ENCODE measurements around the gene PPARD. TPM values are rescaled to one million over a fixed set of nuclear protein-coding genes. Genes with fewer than 3 reads are reported as not detected.

The PPARD gene
- polyA plus RNA-seq, 1 donor from 2014 or later: 1.3 TPM

DNA sequence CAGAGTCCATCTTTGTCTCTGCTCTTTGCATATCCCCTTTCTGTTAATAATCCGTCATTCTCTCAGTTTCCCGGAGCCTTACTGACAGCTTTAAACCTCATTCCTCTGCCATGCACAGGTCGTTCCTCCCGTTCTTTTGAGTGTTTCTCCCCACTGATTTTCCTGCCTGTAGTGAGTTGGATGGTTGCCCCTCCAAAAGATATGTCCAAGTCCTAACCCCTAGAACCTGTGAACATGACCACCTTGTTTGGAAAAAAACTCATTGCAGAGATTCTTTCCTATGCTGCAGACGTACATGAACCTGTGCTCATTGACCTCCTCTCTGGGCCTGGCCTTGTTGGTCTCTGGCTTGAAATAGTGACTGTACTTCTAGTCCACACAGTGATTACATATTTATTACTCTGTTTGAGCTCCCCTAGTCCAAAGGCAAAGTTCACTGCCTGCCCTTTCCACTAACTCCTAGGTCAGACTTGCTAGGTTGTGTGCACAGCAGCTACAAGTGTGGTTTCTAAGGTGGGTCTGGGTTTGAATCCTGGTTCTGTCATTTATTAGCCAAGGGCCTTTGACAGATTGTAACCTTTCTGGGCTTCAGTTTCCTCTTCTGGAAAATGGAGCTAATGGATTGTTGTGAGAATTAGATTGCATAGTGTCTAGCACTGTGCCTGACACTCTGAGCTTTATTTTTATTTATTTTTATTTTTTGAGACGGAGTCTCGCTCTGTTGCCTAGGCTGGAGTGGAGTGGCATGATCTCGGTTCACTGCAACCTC is 29.3 kb downstream of the PPARD start:
- H3K27ac ChIP-seq (ENCODE audit: low read length): no peak overlapping the region
- no peak overlapping the region for H3K4me3 ChIP-seq (ENCODE audit: low read length)
- H3K36me3 ChIP-seq (ENCODE audit: insufficient read depth, low read length): no peaks in the 10 kb centered on the region
- H3K79me2 ChIP-seq (replicated peaks; ENCODE audit: insufficient read depth, low read length): no peaks in the 10 kb centered on the region
- no peak overlapping the region for H3K9ac ChIP-seq (ENCODE audit: low read length)
- no peak overlapping the region for H3K4me2 ChIP-seq (ENCODE audit: low read length)
- TF ChIP-seq EZH2 (IDR thresholded peaks at IDR 0.05; ENCODE audit: borderline replicate concordance, insufficient read depth, low read length, poor library complexity, severe bottlenecking): no peak
- no peak for TF ChIP-seq SMC3 (conservative IDR thresholded peaks at IDR 0.05; ENCODE audit: poor library complexity)
- no peak for TF ChIP-seq POLR2AphosphoS5 (IDR thresholded peaks at IDR 0.05)
- TF ChIP-seq RAD21 (conservative IDR thresholded peaks at IDR 0.05): no peak
- TF ChIP-seq, protein P1, sequence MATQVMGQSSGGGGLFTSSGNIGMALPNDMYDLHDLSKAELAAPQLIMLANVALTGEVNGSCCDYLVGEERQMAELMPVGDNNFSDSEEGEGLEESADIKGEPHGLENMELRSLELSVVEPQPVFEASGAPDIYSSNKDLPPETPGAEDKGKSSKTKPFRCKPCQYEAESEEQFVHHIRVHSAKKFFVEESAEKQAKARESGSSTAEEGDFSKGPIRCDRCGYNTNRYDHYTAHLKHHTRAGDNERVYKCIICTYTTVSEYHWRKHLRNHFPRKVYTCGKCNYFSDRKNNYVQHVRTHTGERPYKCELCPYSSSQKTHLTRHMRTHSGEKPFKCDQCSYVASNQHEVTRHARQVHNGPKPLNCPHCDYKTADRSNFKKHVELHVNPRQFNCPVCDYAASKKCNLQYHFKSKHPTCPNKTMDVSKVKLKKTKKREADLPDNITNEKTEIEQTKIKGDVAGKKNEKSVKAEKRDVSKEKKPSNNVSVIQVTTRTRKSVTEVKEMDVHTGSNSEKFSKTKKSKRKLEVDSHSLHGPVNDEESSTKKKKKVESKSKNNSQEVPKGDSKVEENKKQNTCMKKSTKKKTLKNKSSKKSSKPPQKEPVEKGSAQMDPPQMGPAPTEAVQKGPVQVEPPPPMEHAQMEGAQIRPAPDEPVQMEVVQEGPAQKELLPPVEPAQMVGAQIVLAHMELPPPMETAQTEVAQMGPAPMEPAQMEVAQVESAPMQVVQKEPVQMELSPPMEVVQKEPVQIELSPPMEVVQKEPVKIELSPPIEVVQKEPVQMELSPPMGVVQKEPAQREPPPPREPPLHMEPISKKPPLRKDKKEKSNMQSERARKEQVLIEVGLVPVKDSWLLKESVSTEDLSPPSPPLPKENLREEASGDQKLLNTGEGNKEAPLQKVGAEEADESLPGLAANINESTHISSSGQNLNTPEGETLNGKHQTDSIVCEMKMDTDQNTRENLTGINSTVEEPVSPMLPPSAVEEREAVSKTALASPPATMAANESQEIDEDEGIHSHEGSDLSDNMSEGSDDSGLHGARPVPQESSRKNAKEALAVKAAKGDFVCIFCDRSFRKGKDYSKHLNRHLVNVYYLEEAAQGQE (IDR thresholded peaks at IDR 0.05; ENCODE audit: borderline replicate concordance): no peak
- TF ChIP-seq, protein P2, sequence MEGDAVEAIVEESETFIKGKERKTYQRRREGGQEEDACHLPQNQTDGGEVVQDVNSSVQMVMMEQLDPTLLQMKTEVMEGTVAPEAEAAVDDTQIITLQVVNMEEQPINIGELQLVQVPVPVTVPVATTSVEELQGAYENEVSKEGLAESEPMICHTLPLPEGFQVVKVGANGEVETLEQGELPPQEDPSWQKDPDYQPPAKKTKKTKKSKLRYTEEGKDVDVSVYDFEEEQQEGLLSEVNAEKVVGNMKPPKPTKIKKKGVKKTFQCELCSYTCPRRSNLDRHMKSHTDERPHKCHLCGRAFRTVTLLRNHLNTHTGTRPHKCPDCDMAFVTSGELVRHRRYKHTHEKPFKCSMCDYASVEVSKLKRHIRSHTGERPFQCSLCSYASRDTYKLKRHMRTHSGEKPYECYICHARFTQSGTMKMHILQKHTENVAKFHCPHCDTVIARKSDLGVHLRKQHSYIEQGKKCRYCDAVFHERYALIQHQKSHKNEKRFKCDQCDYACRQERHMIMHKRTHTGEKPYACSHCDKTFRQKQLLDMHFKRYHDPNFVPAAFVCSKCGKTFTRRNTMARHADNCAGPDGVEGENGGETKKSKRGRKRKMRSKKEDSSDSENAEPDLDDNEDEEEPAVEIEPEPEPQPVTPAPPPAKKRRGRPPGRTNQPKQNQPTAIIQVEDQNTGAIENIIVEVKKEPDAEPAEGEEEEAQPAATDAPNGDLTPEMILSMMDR (IDR thresholded peaks at IDR 0.05; ENCODE audit: poor library complexity, severe bottlenecking): no peak
- no peak for TF ChIP-seq EP300 (conservative IDR thresholded peaks at IDR 0.05; ENCODE audit: poor library complexity, severe bottlenecking)
- TF ChIP-seq MXI1 (conservative IDR thresholded peaks at IDR 0.05; ENCODE audit: poor library complexity, severe bottlenecking): no peak
- TF ChIP-seq TAF1 (IDR thresholded peaks at IDR 0.05; ENCODE audit: low read depth): no peak
- H3K27me3 ChIP-seq (ENCODE audit: insufficient read depth, low read depth, low read length): no peaks in the 10 kb centered on the region
- H3F3A ChIP-seq (ENCODE audit: insufficient read depth, low read length, poor library complexity, severe bottlenecking): no peaks in the 10 kb centered on the region
- H2AFZ ChIP-seq (ENCODE audit: low read depth, low read length): no peak overlapping the region
- no peaks in the 10 kb centered on the region for H3K9me3 ChIP-seq (ENCODE audit: low read length)
- no peaks in the 10 kb centered on the region for H3K9me2 ChIP-seq (ENCODE audit: insufficient read depth, low read length)
- no peaks in the 10 kb centered on the region for H4K20me1 ChIP-seq (ENCODE audit: insufficient read depth)

DNA sequence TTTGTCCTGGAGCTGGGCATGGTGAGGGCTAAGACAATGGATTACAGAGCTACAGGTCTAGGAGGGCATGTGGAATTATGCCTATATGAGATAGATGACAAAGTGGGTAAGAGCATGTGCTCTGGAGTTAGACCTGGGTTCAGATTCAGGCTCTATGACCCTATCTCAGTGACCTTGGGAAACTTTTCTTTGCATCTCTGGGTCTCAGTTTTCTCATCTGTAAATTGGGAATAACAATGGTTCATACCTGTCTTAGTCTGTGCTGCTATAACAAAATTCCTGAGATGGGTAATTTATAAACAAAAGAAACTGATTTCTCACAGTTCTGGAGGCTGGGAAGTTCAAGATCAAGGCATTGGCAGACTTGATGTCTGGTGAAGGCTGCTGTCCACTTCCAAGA is 30.3 kb downstream of the PPARD start:
- Histone ChIP-seq H3K4me3 (ENCODE audit: low read length) (no peak overlapping the region), H4K20me1 (ENCODE audit: insufficient read depth) (no peaks in the 10 kb centered on the region), H3K79me2 (replicated peaks; ENCODE audit: insufficient read depth, low read length) (no peaks in the 10 kb centered on the region), H3K4me2 (ENCODE audit: low read length) (no peak overlapping the region), H2AFZ (ENCODE audit: low read depth, low read length) (no peak overlapping the region), H3F3A (ENCODE audit: insufficient read depth, low read length, poor library complexity, severe bottlenecking) (no peaks in the 10 kb centered on the region), H3K9me2 (ENCODE audit: insufficient read depth, low read length) (no peaks in the 10 kb centered on the region), H3K27ac (ENCODE audit: low read length) (no peak overlapping the region), H3K9me3 (ENCODE audit: low read length) (no peaks in the 10 kb centered on the region), H3K27me3 (ENCODE audit: insufficient read depth, low read depth, low read length) (no peaks in the 10 kb centered on the region), H3K9ac (ENCODE audit: low read length) (no peak overlapping the region), H3K36me3 (ENCODE audit: insufficient read depth, low read length) (no peaks in the 10 kb centered on the region)
- TF ChIP-seq EZH2 (IDR thresholded peaks at IDR 0.05; ENCODE audit: borderline replicate concordance, insufficient read depth, low read length, poor library complexity, severe bottlenecking): no peak
- TF ChIP-seq POLR2AphosphoS5 (IDR thresholded peaks at IDR 0.05): no peak
- no peak for TF ChIP-seq EP300 (conservative IDR thresholded peaks at IDR 0.05; ENCODE audit: poor library complexity, severe bottlenecking)

Data from neural cell (in vitro differentiated cells).